ENCODE results near the gene PLEKHG4. TPM values are rescaled to one million over a fixed set of nuclear protein-coding genes. Genes with fewer than 3 reads are reported as not detected.
A peak's percentile ranks its signal among the peaks of the same experiment; 100 is the strongest.

The PLEKHG4 gene
- total and polyA plus RNA-seq, 9 of the 15 experiments (the other 6 are each of a cell fraction or from before 2014, with no cell fraction given), result 3.7 to 36.8 (median 17.9) TPM

GRCh38 chr16:67244387-67245185, 34.7 kb upstream of the PLEKHG4 start (continued):
- no peak for TF ChIP-seq ZNF511 (CRISPR knock-in tag; IDR thresholded peaks at IDR 0.05)
- no peak for TF ChIP-seq BCL6 (CRISPR knock-in tag; IDR thresholded peaks at IDR 0.05)
- TF ChIP-seq ZNF644 (tag; IDR thresholded peaks at IDR 0.05; ENCODE audit: low read depth), result no peak
- TF ChIP-seq TAF1 (IDR thresholded peaks at IDR 0.05; ENCODE audit: control insufficient read depth, extremely low read depth, insufficient read depth, low read length, severe bottlenecking), result peak; percentile 51
- no peak for TF ChIP-seq CUX1 (CRISPR knock-in tag; IDR thresholded peaks at IDR 0.05)
- no peak for TF ChIP-seq CREB3L1 (IDR thresholded peaks at IDR 0.05; ENCODE audit: borderline replicate concordance, low read depth)
- 0 out of 2 replicates have a peak, but pooled peaks have one; percentile 28 for TF ChIP-seq GABPA (tag; conservative IDR thresholded peaks at IDR 0.05; ENCODE audit: low read depth)
- TF ChIP-seq ZNF699 (CRISPR knock-in tag; IDR thresholded peaks at IDR 0.05; ENCODE audit: insufficient replicate concordance), result no peak
- TF ChIP-seq MAFK (IDR thresholded peaks at IDR 0.05; ENCODE audit: low read length), result no peak
- TF ChIP-seq ZFP1 (CRISPR knock-in tag; IDR thresholded peaks at IDR 0.05), result no peak
- no peak for TF ChIP-seq RBM15 (IDR thresholded peaks at IDR 0.05; ENCODE audit: insufficient read depth, low read length)
- TF ChIP-seq SRSF9 (IDR thresholded peaks at IDR 0.05; ENCODE audit: borderline replicate concordance, low read depth, low read length), result no peak
- no peak for TF ChIP-seq KDM2B (CRISPR knock-in tag; IDR thresholded peaks at IDR 0.05)
- TF ChIP-seq CBFB (CRISPR knock-in tag; IDR thresholded peaks at IDR 0.05), result no peak; the same call in 1 of the 2 replicates
- TF ChIP-seq SP1 (CRISPR knock-in tag; IDR thresholded peaks at IDR 0.05), result no peak
- no peak for TF ChIP-seq MTA3 (IDR thresholded peaks at IDR 0.05; ENCODE audit: borderline replicate concordance)
- TF ChIP-seq MED1 (CRISPR knock-in tag; IDR thresholded peaks at IDR 0.05; ENCODE audit: borderline replicate concordance), result no peak
- no peak for TF ChIP-seq FOXJ3 (CRISPR knock-in tag; IDR thresholded peaks at IDR 0.05)
- no peak for TF ChIP-seq CREM (IDR thresholded peaks at IDR 0.05; ENCODE audit: low read depth)
- no peak for TF ChIP-seq PTRF (tag; IDR thresholded peaks at IDR 0.05)
- TF ChIP-seq ZNF324 (CRISPR knock-in tag; IDR thresholded peaks at IDR 0.05), result no peak
- no peak for TF ChIP-seq CREBBP (IDR thresholded peaks at IDR 0.05; ENCODE audit: low read depth, low read length)
